Liver (tissue), 9 donors: ENCODE data around the gene OR5D13. TPM values are rescaled to one million over a fixed set of nuclear protein-coding genes. Genes with fewer than 3 reads are reported as not detected.

Experiments
- DNase-seq: peaks from one replicate; pipeline ENCODE4 v3.0.0-alpha.2; 2017; ENCODE audit warnings: low spot score
- H3K27ac ChIP-seq, 2 donors: one replicate each; pipeline ENCODE4 v1.7.0; 2013; ENCODE audit warnings: inconsistent platforms in 2 of 2, low read length in 2 of 2, control low read depth in 1 of 2, low read depth in 1 of 2, mild to moderate bottlenecking in 1 of 2
- H3K27me3 ChIP-seq, 4 donors: one replicate each; pipeline versions ENCODE4 v1.6.1 to v1.7.0; 2013; ENCODE audit warnings: low read length in 3 of 4, inconsistent platforms in 1 of 4, mild to moderate bottlenecking in 1 of 4, moderate library complexity in 1 of 4; ENCODE audit not compliant: control insufficient read depth in 4 of 4, insufficient read depth in 4 of 4
- H3K36me3 ChIP-seq, 4 donors: one replicate each; pipeline versions ENCODE4 v1.6.1 to v1.7.0; 2013; ENCODE audit warnings: low read length in 3 of 4, mild to moderate bottlenecking in 3 of 4, low read depth in 1 of 4, moderate library complexity in 1 of 4; ENCODE audit not compliant: control insufficient read depth in 4 of 4, insufficient read depth in 3 of 4
- H3K4me1 ChIP-seq, 4 donors: one replicate each; pipeline versions ENCODE4 v1.6.1 to v1.7.0; 2013; ENCODE audit warnings: low read length in 3 of 4, mild to moderate bottlenecking in 3 of 4, moderate library complexity in 1 of 4; ENCODE audit not compliant: control insufficient read depth in 4 of 4, insufficient read depth in 4 of 4
- H3K4me3 ChIP-seq, 3 donors: one replicate each; pipeline versions ENCODE4 v1.6.1 to v1.7.0; 2013; ENCODE audit warnings: low read length in 3 of 3, control low read depth in 1 of 3, low read depth in 1 of 3, mild to moderate bottlenecking in 1 of 3
- H3K9ac ChIP-seq, 2 donors: one replicate each; pipeline ENCODE4 v1.7.0; 2013; ENCODE audit warnings: low read length in 2 of 2, mild to moderate bottlenecking in 2 of 2, moderate library complexity in 2 of 2, control low read depth in 1 of 2, low read depth in 1 of 2
- H3K9me3 ChIP-seq, 4 donors: one replicate each; pipeline versions ENCODE4 v1.6.1 to v1.7.0; 2013; ENCODE audit warnings: low read length in 3 of 4; ENCODE audit not compliant: control insufficient read depth in 4 of 4
- EGR1 ChIP-seq, 2 donors: IDR thresholded peaks; 2 replicates each; pipeline ENCODE4 v1.6.1; 2016 to 2018; ENCODE audit warnings: antibody characterized with exemption in 2 of 2, low read depth in 2 of 2
- FOXA1 ChIP-seq: IDR thresholded peaks from 2 replicates; pipeline ENCODE4 v1.6.1; 2016; ENCODE audit warnings: antibody characterized with exemption
- FOXA2 ChIP-seq: IDR thresholded peaks from 2 replicates; pipeline ENCODE4 v1.6.1; 2016; ENCODE audit warnings: antibody characterized with exemption
- GABPA ChIP-seq, 2 donors: IDR thresholded peaks in 1 of 2; conservative IDR thresholded peaks in 1 of 2; 2 replicates each; pipeline ENCODE4 v1.6.1; 2016; ENCODE audit warnings: antibody characterized with exemption in 2 of 2, mild to moderate bottlenecking in 1 of 2, moderate library complexity in 1 of 2
- HNF4A ChIP-seq, 2 donors: conservative IDR thresholded peaks; 2 replicates each; pipeline ENCODE4 v1.6.1; 2016; ENCODE audit warnings: antibody characterized with exemption in 2 of 2, mild to moderate bottlenecking in 2 of 2
- HNF4G ChIP-seq: IDR thresholded peaks from 2 replicates; pipeline ENCODE4 v1.6.1; 2016; ENCODE audit warnings: antibody characterized with exemption
- JUND ChIP-seq, 2 donors: IDR thresholded peaks; 2 replicates each; pipeline ENCODE4 v1.6.1; 2016; ENCODE audit warnings: antibody characterized with exemption in 2 of 2
- NR2F2 ChIP-seq: IDR thresholded peaks from 2 replicates; pipeline ENCODE4 v1.6.1; 2016; ENCODE audit warnings: antibody characterized with exemption
- RAD21 ChIP-seq, 2 donors: IDR thresholded peaks; 2 replicates each; pipeline ENCODE4 v1.6.1; 2016; ENCODE audit warnings: antibody characterized with exemption in 2 of 2, mild to moderate bottlenecking in 2 of 2
- RXRA ChIP-seq, 2 donors: IDR thresholded peaks; 2 replicates each; pipeline ENCODE4 v1.6.1; 2017 to 2018; ENCODE audit warnings: antibody characterized with exemption in 2 of 2, mild to moderate bottlenecking in 1 of 2
- TAF1 ChIP-seq: conservative IDR thresholded peaks from 2 replicates; pipeline ENCODE4 v1.6.1; 2016; ENCODE audit warnings: antibody characterized with exemption, mild to moderate bottlenecking
- YY1 ChIP-seq: IDR thresholded peaks from 2 replicates; pipeline ENCODE4 v1.6.1; 2016; ENCODE audit warnings: antibody characterized with exemption, mild to moderate bottlenecking
- whole genome bisulfite sequencing: extraction: QIAGEN DNeasy Blood & Tissue Kit; methylation state at CpG from one replicate; pipeline ENCODE4 v1.1.7; 2013; 5-methylcytosine and 5-hydroxymethylcytosine counted together
- polyA plus RNA-seq, 2 donors: library from polyadenylated mRNA; stranded (reverse) in 1 of 2; unstranded in 1 of 2; fragments of 200-250 nt in 1 of 2; fragments of >200 nt in 1 of 2; fragmentation: Nextera tagmentation in 1 of 2; extraction: Ambion mirVana in 1 of 2; gene quantifications; one replicate each; pipeline versions ENCODE4 v1.2.1 to v1.2.3, GENCODE V29; 2013 to 2015
- total RNA-seq, 2 donors: library from RNA; depleted of rRNA; stranded (reverse); fragments of >200 nt; gene quantifications; one replicate each; pipeline ENCODE4 v1.2.3, GENCODE V29; 2014
- TF ChIP-seq, protein P1 (sequence below): IDR thresholded peaks from 2 replicates; pipeline ENCODE4 v1.6.1; 2016; ENCODE audit warnings: antibody characterized with exemption
- TF ChIP-seq, protein P2 (sequence below): fragments of 150-350 bp; IDR thresholded peaks from 2 replicates; pipeline ENCODE4 v1.5.1; 2017; ENCODE audit warnings: improper control_type of control experiment, low read depth, low read length; ENCODE audit not compliant: missing input control
- TF ChIP-seq, protein P3 (sequence below): IDR thresholded peaks from 2 replicates; pipeline ENCODE4 v1.6.1; 2016; ENCODE audit warnings: antibody characterized with exemption
- TF ChIP-seq, protein P4 (sequence below): IDR thresholded peaks from 2 replicates; pipeline ENCODE4 v1.6.1; 2016; ENCODE audit warnings: antibody characterized with exemption, mild to moderate bottlenecking
- TF ChIP-seq, protein P5 (sequence below): IDR thresholded peaks from 2 replicates; pipeline ENCODE4 v1.6.1; 2016; ENCODE audit warnings: antibody characterized with exemption
- donor health status: healthy.
- donor health status: healthy.
- donor health status: healthy.
- donor health status: healthy.
- donor health status: healthy.

Gene OR5D13
- total and polyA plus RNA-seq, 4 donors, result not detected

DNA sequence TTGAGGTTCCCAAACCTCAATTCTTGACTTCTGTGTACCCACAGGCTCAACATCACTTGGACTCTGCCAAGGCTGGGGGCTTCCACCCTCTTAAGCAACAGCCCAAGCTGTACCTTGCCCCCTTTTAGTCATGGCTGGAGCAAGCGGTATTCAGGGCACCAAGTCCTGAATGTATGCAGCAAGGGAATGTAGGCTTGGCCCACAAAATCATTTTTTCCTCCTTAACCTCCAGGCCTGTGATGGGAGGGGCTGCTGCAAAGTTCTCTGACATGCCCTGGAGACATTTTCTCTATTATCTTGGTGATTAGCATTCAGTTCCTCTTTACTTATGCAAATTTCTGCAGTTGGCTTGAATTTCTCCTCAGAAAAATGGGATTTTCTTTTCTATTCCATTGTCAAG, 33.0 kb downstream of the OR5D13 start:
- WGBS, result 88% methylated on average over 1 of the region's 1 CpG
- no peak for TF ChIP-seq RAD21 (IDR thresholded peaks at IDR 0.05)
- TF ChIP-seq FOXA2, result no peak
- no peak for TF ChIP-seq FOXA1
- TF ChIP-seq TAF1, result no peak
- TF ChIP-seq NR2F2, result no peak
- no peak for TF ChIP-seq GABPA (IDR thresholded peaks at IDR 0.05 in 1 of 2, conservative IDR thresholded peaks at IDR 0.05 in 1 of 2)
- TF ChIP-seq JUND (IDR thresholded peaks at IDR 0.05), result no peak
- no peak for TF ChIP-seq HNF4G
- TF ChIP-seq, protein P1, sequence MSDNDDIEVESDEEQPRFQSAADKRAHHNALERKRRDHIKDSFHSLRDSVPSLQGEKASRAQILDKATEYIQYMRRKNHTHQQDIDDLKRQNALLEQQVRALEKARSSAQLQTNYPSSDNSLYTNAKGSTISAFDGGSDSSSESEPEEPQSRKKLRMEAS, result no peak
- TF ChIP-seq HNF4A (conservative IDR thresholded peaks at IDR 0.05), result no peak
- no peak for TF ChIP-seq RXRA (IDR thresholded peaks at IDR 0.05)
- TF ChIP-seq, protein P2, sequence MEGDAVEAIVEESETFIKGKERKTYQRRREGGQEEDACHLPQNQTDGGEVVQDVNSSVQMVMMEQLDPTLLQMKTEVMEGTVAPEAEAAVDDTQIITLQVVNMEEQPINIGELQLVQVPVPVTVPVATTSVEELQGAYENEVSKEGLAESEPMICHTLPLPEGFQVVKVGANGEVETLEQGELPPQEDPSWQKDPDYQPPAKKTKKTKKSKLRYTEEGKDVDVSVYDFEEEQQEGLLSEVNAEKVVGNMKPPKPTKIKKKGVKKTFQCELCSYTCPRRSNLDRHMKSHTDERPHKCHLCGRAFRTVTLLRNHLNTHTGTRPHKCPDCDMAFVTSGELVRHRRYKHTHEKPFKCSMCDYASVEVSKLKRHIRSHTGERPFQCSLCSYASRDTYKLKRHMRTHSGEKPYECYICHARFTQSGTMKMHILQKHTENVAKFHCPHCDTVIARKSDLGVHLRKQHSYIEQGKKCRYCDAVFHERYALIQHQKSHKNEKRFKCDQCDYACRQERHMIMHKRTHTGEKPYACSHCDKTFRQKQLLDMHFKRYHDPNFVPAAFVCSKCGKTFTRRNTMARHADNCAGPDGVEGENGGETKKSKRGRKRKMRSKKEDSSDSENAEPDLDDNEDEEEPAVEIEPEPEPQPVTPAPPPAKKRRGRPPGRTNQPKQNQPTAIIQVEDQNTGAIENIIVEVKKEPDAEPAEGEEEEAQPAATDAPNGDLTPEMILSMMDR, result no peak
- TF ChIP-seq, protein P3, sequence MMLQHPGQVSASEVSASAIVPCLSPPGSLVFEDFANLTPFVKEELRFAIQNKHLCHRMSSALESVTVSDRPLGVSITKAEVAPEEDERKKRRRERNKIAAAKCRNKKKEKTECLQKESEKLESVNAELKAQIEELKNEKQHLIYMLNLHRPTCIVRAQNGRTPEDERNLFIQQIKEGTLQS, result no peak
- no peak for TF ChIP-seq YY1
- TF ChIP-seq EGR1 (IDR thresholded peaks at IDR 0.05; ENCODE audit: low read depth in 2 of 2), result no peak
- TF ChIP-seq, protein P4, sequence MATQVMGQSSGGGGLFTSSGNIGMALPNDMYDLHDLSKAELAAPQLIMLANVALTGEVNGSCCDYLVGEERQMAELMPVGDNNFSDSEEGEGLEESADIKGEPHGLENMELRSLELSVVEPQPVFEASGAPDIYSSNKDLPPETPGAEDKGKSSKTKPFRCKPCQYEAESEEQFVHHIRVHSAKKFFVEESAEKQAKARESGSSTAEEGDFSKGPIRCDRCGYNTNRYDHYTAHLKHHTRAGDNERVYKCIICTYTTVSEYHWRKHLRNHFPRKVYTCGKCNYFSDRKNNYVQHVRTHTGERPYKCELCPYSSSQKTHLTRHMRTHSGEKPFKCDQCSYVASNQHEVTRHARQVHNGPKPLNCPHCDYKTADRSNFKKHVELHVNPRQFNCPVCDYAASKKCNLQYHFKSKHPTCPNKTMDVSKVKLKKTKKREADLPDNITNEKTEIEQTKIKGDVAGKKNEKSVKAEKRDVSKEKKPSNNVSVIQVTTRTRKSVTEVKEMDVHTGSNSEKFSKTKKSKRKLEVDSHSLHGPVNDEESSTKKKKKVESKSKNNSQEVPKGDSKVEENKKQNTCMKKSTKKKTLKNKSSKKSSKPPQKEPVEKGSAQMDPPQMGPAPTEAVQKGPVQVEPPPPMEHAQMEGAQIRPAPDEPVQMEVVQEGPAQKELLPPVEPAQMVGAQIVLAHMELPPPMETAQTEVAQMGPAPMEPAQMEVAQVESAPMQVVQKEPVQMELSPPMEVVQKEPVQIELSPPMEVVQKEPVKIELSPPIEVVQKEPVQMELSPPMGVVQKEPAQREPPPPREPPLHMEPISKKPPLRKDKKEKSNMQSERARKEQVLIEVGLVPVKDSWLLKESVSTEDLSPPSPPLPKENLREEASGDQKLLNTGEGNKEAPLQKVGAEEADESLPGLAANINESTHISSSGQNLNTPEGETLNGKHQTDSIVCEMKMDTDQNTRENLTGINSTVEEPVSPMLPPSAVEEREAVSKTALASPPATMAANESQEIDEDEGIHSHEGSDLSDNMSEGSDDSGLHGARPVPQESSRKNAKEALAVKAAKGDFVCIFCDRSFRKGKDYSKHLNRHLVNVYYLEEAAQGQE, result no peak
- H3K9me3 ChIP-seq, result no peaks in the 10 kb centered on the region
- no peak overlapping the region for H3K27ac ChIP-seq
- H3K36me3 ChIP-seq, result no peaks in the 10 kb centered on the region
- no peaks in the 10 kb centered on the region for H3K27me3 ChIP-seq
- no peak for DNase-seq
- no peaks in the 10 kb centered on the region for H3K4me1 ChIP-seq
- H3K4me3 ChIP-seq, result no peak overlapping the region
- no peak overlapping the region for H3K9ac ChIP-seq

DNA sequence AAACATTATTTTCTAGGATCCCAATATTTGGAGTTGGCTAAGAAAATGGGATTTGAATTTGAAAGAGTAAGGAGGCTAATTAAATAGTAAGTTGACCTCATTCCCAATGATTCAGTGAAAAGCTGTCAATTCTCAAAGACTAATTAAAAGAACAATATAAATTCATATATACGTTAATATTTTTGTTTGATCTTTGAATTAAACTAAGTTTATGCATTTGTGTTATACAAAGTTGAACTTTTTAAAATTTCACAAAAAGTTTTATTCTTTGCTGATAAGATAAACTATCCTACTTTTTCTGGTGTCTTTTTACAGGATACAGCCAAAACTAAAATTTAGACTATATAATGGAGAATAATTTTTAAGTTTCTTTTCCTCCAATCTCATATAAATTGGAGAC, 37.8 kb downstream of the OR5D13 start, which contains the start of gene OR5L1:
Gene OR5L1 (plus strand): TSS at position 301 of the 400 bp plus-strand sequence. CDS start 100 bp downstream, outside the sequence.
- Histone ChIP-seq H3K36me3 (no peaks in the 10 kb centered on the region), H3K9me3 (no peaks in the 10 kb centered on the region), H3K27ac (no peak within 1 kb of the TSS), H3K27me3 (no peaks in the 10 kb centered on the region), H3K4me3 (no peak within 1 kb of the TSS), H3K9ac (no peak within 1 kb of the TSS), H3K4me1 (no peaks in the 10 kb centered on the region)
- 65% methylated on average over 1 of the region's 1 CpG for WGBS
- TF ChIP-seq TAF1 (no peak), JUND (IDR thresholded peaks at IDR 0.05) (no peak), RXRA (IDR thresholded peaks at IDR 0.05) (no peak), FOXA1 (no peak), NR2F2 (no peak), HNF4A (conservative IDR thresholded peaks at IDR 0.05) (no peak), YY1 (no peak), RAD21 (IDR thresholded peaks at IDR 0.05) (no peak), HNF4G (no peak), GABPA (IDR thresholded peaks at IDR 0.05 in 1 of 2, conservative IDR thresholded peaks at IDR 0.05 in 1 of 2) (no peak), EGR1 (IDR thresholded peaks at IDR 0.05; ENCODE audit: low read depth in 2 of 2) (no peak), FOXA2 (no peak)
- TF ChIP-seq, protein P4, result no peak
- TF ChIP-seq, protein P1, result no peak
- TF ChIP-seq, protein P3, result no peak
- TF ChIP-seq, protein P5, sequence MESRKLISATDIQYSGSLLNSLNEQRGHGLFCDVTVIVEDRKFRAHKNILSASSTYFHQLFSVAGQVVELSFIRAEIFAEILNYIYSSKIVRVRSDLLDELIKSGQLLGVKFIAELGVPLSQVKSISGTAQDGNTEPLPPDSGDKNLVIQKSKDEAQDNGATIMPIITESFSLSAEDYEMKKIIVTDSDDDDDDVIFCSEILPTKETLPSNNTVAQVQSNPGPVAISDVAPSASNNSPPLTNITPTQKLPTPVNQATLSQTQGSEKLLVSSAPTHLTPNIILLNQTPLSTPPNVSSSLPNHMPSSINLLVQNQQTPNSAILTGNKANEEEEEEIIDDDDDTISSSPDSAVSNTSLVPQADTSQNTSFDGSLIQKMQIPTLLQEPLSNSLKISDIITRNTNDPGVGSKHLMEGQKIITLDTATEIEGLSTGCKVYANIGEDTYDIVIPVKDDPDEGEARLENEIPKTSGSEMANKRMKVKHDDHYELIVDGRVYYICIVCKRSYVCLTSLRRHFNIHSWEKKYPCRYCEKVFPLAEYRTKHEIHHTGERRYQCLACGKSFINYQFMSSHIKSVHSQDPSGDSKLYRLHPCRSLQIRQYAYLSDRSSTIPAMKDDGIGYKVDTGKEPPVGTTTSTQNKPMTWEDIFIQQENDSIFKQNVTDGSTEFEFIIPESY, result no peak
- DNase-seq, result no peak
